NK-92 (cell line): ENCODE measurements around the gene PPM1D.
"Not testable (repeated sequence)": the region's sequence is repeated elsewhere in the genome, so short reads cannot be mapped to it uniquely, and the experiment has no call there.

Experiments used
- DNase-seq: peaks from one replicate; lab custom pipeline; 2025; ENCODE audit not compliant: unreplicated experiment; lab: John Stamatoyannopoulos, UW

The PPM1D gene

DNA sequence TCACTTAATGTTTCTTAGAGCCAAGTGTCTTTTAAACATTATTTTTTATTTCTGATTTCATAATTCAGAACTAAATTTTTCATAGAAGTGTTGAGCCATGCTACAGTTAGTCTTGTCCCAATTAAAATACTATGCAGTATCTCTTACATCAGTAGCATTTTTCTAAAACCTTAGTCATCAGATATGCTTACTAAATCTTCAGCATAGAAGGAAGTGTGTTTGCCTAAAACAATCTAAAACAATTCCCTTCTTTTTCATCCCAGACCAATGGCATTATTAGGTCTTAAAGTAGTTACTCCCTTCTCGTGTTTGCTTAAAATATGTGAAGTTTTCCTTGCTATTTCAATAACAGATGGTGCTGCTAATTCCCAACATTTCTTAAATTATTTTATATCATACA is 64.0 kb downstream of the PPM1D start:
- DNase-seq = no peak

DNA sequence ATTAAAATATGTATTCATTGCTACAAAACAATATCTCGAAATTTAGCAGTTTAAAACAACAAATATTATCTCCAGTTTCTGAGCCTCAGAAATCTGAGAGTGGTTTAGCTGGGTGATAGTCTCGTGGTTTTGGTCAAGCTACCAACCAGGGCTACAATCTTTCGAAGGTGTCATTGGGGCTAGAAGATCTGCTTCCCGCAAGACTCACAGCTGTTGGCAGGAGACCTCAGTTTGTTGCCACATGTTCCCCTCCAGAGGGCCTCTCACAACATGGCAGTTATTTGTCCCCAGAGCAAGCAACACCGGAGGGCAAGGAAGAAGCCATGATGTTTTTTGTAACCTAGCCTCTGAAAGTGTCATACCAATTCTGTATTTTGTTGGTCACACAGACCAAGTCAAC is 65.6 kb downstream of the PPM1D start:
- no peak for DNase-seq

DNA sequence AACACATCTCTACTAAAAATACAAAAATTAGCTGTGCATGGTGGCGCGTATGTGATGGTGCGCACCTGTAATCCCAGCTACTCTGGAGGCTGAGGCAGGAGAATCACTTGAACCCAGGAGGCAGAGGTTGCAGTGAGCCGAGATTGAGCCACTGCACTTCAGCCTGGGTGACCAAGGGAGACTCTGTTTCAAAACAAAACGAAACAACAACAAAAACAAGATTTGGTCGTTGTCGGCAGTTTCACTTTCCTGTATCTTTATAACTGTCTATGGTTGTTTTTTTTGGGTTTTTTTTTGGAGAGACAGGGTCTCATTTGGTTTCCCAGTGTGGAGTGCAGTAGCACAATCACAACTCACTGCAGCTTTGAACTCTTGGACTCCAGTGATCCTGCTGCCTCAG is 68.7 kb downstream of the PPM1D start:
- not testable (repeated sequence) for DNase-seq

DNA sequence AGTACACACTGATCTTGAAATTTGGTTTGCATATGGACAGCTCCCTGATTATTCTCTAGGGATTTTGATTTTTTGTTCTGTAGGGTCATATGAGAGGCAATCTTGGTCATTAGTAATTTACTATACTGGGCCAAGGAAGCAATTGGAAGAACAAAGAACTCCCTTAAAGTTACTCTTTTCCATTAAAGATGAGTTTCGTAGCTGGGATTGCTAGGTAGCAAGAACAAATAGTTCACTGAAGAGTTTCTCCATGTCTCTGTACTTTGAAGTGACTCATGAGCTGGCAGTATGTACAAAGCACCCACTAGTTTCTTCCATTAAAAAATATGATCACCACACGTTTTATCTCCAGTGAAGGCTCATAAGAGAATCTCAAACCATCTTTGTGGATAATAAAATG is 71.5 kb downstream of the PPM1D start:
- no peak for DNase-seq

DNA sequence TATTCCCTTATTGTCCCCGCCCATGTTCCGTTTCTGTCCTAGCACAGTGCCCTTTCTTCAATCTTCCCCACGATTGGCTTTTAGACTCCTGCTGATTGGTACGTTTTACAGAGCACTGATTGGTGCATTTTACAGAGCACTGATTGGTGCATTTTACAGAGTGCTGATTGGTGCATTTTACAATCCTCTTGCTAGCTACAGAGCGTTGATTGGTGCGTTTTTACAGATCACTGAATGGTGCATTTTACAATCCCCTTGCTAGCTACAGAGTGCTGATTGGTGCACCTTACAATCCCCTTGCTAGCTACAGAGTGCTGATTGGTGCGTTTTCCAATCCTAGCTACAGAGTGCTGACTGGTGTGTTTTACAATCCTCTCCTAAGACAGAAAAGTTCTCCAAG is 74.6 kb downstream of the PPM1D start:
- DNase-seq = not testable (repeated sequence)

DNA sequence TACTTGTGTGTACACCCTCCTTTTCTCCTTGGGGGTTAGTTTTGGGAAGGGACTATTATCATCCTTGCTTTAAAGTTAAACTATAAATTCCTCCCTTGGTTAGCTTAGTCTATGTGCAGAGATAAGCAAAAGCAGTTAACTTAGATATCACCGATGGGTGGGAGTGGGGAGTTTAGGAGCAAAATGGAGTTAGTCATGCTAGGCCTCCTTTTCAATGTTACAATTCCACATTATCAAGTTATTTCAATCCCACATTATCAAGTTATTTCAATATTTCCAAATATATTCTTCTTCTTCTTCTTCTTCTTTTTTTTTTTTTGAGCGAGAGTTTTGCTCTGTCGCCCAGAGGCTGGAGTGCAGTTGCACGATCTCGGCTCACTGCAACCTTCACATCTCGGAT is 76.0 kb downstream of the PPM1D start:
- DNase-seq = no peak

DNA sequence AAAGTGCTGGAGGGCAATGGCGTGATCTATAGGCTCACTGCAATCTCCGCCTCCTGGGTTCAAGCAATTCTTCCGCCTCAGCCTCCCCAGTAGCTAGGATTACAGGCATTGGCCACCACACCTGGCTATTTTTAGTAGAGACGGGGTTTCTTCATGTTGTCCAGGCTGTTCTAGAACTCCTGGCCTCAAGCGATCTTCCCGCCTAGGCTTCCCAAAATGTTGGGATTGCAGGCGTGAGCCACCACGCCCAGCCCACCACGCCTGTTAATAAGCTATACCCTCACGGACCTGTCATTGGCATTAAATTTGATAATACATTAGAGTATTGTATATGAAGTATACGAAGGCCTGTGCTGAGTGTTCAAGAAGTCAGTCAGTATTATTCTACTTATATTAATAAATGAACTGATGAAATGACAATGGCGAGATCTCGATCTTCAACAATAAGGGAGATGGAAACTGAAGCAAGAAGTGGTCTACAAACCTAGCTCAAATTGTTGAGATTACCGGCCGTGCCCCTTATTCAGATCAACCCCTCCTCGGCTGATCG is 76.8 kb downstream of the PPM1D start:
- no peak for DNase-seq

DNA sequence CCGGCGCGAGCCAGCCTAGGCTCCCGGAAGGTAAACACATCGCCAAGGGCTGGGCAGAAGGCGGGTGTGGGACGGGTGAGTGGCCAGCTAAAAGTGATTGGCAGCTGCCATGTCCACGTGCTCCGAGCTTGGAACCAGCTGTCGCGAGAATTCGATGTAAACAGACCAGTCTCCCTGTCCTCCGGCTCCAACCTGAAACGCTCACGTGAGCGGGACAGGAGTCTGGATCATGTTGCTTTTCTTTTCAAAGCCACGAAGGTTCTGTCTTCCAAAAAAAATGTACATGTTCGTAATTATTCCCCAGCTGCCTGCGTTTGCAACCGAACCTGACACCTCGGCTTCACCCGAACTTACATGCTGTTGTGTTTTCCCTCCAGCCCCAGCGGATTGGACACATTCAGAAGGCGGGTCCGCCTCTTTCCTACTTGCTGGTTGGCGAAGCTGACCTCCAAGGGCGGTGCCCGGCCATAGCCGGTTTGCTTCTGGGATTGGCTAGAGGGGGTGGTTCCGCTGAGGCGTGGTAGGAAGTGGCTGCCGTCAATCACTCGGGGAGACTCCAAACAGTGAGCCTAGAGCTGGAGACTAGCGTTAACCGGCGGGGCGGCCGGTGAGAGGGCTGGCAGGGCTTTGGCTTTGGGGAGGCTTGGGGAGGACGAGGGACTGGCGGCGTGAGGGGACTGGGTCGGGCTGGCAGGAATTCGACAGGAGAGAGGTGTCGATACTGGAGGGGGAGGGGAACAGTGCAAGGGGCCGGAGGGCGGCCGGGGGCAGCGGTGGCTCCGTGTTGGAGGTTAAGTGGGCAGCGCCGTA is 77.5 kb downstream of the PPM1D start, which contains the start of gene BCAS3:
Gene BCAS3, plus strand, starts transcription at position 544 of the 810 bp plus-strand sequence.
- peak; percentile 85 for DNase-seq

DNA sequence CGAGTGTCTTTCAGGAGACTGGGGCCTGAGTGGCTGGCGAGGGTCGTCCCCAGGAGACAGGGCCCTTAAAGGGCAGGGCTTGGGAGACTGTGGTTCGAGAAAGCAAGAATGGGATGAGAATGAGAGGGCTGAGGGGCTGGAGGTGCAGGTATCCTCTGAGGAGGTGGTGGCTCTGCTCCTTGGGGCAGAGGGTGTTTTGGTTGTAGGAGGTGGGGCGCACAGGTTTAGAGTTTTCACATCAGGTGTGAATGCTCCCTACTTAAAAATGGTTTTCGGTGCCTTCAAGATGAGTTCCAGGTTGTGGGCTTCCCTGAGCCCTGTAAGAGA is 78.1 kb downstream of the PPM1D start:
- no peak for DNase-seq

DNA sequence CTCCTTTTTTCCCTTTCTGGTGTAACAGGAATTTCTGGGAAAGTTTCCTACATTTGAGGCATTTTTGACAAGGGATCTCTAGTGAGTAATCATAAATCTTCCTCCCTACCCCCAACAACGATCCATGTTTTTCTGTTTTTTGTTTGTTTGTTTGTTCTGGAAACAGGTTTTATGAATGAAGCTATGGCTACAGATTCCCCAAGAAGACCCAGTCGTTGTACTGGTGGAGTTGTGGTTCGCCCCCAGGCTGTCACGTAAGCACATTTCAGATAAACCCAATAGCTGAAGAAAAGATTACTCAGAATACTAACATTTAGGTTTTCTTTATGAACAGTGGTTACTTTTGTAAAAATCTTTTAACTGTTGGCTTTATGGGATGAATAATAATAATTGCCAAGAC is 79.3 kb downstream of the PPM1D start:
- no peak for DNase-seq

DNA sequence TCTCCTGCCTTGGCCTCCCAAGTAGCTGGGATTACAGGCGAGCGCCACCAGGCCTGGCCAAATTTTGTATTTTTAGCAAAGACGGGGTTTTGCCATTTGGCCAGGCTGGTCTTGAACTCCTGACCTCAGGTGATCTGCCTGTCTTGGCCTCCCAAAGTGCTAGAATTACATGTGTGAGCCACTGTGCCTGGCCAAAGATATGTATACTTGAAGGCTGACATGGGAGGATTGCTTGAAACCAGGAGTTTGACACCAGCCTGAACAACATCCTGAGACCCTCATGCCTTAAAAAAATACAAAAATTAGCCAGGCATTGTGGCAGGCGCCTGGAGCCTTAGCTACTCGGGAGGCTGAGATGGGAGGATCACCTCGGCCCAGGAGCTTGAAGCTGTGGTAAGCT is 80.8 kb downstream of the PPM1D start:
- DNase-seq = no peak

DNA sequence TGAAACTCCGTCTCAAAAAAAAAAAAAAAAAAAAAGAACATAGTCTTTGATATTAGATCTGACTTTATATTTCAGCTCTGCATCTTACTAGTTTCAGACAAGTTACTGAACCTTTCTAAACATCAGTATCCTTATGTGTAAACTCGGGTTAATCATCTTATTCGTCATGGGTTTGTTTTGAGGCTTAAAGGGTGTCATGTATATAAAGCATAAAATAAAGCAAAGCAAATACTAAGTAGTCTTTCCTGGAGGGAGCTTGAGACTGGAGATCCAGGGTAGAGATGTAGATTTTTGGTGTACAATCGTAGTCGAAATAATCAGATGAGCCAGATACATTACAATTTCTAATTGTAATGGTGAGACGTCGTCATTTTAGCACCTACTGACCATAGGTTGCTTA is 85.4 kb downstream of the PPM1D start:
- no peak for DNase-seq

DNA sequence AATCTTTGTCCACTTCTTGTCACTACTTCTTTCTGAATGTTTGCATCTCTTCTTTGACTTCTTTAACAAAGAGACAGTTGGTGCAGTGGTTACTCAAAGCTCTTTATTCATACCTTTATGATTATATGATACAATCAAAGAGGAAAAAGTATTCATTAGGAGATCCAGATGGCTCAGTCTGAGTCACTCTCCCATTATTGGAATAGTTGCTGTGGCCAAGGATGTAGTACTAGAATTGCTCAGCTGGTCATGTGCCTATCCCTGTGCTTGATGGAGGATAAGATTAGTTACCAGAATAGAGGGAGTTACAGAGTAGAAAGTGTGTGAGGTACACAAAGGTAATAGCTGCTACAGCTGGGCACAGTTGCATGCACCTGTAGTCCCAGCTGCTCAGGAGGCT is 96.0 kb downstream of the PPM1D start:
- no peak for DNase-seq

DNA sequence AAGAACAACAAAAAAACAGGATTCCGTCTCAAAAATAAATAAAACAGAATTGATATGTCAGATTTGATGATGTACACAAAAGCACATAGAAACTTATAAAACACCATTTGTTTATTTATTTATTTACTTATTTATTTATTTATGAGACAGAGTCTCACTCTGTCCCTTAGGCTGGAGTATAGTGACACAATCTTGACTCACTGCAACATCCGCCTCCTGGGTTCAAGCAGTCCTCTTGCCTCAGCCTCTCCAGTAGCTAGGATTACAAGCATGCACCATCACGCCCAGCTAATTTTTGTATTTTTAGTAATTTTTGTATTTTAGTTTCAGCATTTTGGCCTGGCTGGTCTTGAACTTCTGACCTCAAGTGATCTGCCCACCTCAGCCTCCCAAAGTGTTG is 99.1 kb downstream of the PPM1D start:
- no peak for DNase-seq

DNA sequence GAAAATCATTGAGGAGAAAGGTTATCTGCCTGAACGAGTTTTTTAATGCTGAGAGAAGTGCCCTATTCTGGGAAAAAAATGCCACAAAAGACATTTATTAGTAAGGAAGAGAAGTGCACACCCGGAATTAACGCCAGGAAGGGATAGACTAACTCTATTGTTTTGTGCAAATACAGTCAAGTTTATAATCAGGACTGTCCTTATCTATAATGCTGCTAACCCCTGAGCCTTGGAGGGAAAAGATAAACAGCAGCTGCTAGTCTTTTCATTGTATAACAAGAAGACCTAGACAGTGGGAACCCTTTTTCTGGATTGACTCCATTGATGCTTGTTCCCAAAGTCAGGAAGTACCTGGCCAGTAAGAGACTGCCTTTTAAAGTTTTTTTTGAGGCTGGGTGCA is 104.2 kb downstream of the PPM1D start:
- no peak for DNase-seq

DNA sequence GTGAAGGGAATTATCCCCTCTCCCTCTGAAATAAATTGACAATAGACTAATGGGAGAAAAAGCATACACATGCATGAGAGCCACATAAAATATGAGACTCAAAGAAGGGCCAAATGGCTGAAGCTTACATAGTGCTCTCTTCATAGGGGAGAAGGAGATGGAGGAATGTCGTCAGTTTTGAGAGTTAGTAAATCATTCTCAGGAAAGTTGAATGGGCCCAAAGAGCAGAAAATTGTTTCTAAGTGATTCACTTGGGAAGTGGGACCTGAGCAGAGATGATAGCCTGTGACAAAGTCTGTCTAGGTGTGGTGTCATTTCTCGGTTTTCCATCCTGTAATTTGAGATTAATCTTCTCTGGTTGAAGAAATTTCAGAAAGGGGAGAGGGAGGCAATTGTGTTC is 112.7 kb downstream of the PPM1D start:
- DNase-seq = no peak

DNA sequence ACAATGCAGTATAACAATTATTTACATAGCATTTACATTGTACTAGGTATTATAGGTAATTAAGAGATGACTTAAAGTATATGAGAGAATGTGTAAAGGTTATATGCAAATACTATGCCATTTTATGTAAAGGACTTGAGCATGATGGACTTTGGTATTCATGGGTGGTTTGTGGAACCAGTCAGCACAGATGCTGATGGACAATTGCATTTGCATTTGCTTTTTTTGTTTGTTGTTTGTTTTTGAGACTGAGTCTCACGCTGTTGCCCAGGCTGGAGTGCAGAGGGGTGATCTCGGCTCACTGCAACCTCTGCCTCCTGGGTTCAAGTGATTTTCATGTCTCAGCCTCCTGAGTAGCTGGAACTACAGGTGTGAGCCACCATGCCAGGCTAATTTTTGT is 113.6 kb downstream of the PPM1D start:
- no peak for DNase-seq
